Osteoblast (primary cell): Measurements from ENCODE around the gene METTL13. TPM values are rescaled to one million over a fixed set of nuclear protein-coding genes. Genes with fewer than 3 reads are reported as not detected.

Experiments
- DNase-seq: peaks from one replicate; pipeline ENCODE4 v3.0.0; 2011; ENCODE audit warnings: low spot score, mixed read lengths; ENCODE audit not compliant: insufficient read length; ENCODE audit errors: missing footprints
- H2AFZ ChIP-seq: 2 replicates; pipeline ENCODE4 v1.6.0; 2011; ENCODE audit warnings: mild to moderate bottlenecking, low read length
- H3K27ac ChIP-seq: 2 replicates; pipeline ENCODE4 v1.5.1; 2011; ENCODE audit warnings: mild to moderate bottlenecking, low read depth, low read length, moderate library complexity
- H3K27me3 ChIP-seq: 2 replicates; pipeline ENCODE4 v1.6.0; 2012; ENCODE audit warnings: mild to moderate bottlenecking, control low read depth, inconsistent platforms, low read length, moderate library complexity; ENCODE audit not compliant: insufficient read depth
- H3K36me3 ChIP-seq: 2 replicates; pipeline ENCODE4 v1.5.1; 2011; ENCODE audit warnings: mild to moderate bottlenecking, low read length, control low read depth, moderate library complexity; ENCODE audit not compliant: insufficient read depth
- H3K4me1 ChIP-seq: 2 replicates; pipeline ENCODE4 v1.5.1; 2011; ENCODE audit warnings: mild to moderate bottlenecking, low read length, control low read depth, moderate library complexity; ENCODE audit not compliant: insufficient read depth
- H3K4me2 ChIP-seq: 2 replicates; pipeline ENCODE4 v1.6.0; 2011; ENCODE audit warnings: mild to moderate bottlenecking, low read length; ENCODE audit not compliant: insufficient read depth
- H3K4me3 ChIP-seq: fragments of 200-600 bp; sonication (generic); 3 replicates; pipeline ENCODE4 v1.5.1; 2012; ENCODE audit warnings: mild to moderate bottlenecking, low read length, inconsistent platforms; ENCODE audit not compliant: insufficient read depth
- H3K79me2 ChIP-seq: 2 replicates; pipeline ENCODE4 v1.6.0; 2012; ENCODE audit warnings: mild to moderate bottlenecking, low read length, control low read depth, inconsistent platforms; ENCODE audit not compliant: insufficient read depth
- H3K9me3 ChIP-seq: 2 replicates; pipeline ENCODE4 v1.5.1; 2011; ENCODE audit warnings: low read depth, low read length, control low read depth
- H4K20me1 ChIP-seq: 2 replicates; pipeline ENCODE4 v1.6.0; 2012; ENCODE audit warnings: mild to moderate bottlenecking, low read length, control low read depth; ENCODE audit not compliant: insufficient read depth
- CTCF ChIP-seq: IDR thresholded peaks from 2 replicates; pipeline ENCODE4 v1.5.1; 2011; ENCODE audit warnings: mild to moderate bottlenecking, low read depth, low read length, moderate library complexity; ENCODE audit errors: extremely low read depth
- total RNA-seq: library from RNA; depleted of rRNA; stranded (reverse); fragments of >200 nt; gene quantifications from 2 replicates; pipeline ENCODE4 v1.2.3, GENCODE V29; 2012

Gene METTL13
- total RNA-seq, 1 donor: 13.0 TPM

- H3K27me3 ChIP-seq: no peaks in the 10 kb centered on the region
- H2AFZ ChIP-seq: no peak overlapping the region
- no peak overlapping the region for H3K27ac ChIP-seq
- peaks cover 18% of the 10 kb centered on the region for H3K4me1 ChIP-seq
- H3K9me3 ChIP-seq: no peaks in the 10 kb centered on the region
- TF ChIP-seq CTCF: no peak
- peaks cover 81% of the 10 kb centered on the region for H3K79me2 ChIP-seq
- H3K4me3 ChIP-seq: no peak overlapping the region
- no peak overlapping the region for H3K4me2 ChIP-seq
- DNase-seq: no peak
- H3K36me3 ChIP-seq: peaks cover 55% of the 10 kb centered on the region
- no peaks in the 10 kb centered on the region for H4K20me1 ChIP-seq
These were observed 5.1 kb downstream of the METTL13 start for GRCh38 chr1:171786534-171786933.

GRCh38 chr1:171787686-171788480 lies 6.4 kb downstream of the METTL13 start:
- Histone ChIP-seq H3K79me2 (peaks cover 73% of the 10 kb centered on the region), H3K4me2 (no peak overlapping the region), H3K9me3 (no peaks in the 10 kb centered on the region), H4K20me1 (no peaks in the 10 kb centered on the region), H3K4me1 (peaks cover 14% of the 10 kb centered on the region), H3K27ac (peak overlapping the region; percentile 46), H2AFZ (no peak overlapping the region), H3K4me3 (no peak overlapping the region), H3K36me3 (peaks cover 68% of the 10 kb centered on the region), H3K27me3 (no peaks in the 10 kb centered on the region)
- DNase-seq: no peak
- no peak for TF ChIP-seq CTCF

- peak overlapping the region; percentile 46 for H3K27ac ChIP-seq
- H3K4me2 ChIP-seq: no peak overlapping the region
- no peaks in the 10 kb centered on the region for H3K27me3 ChIP-seq
- no peak overlapping the region for H2AFZ ChIP-seq
- H4K20me1 ChIP-seq: no peaks in the 10 kb centered on the region
- no peak overlapping the region for H3K4me3 ChIP-seq
- no peak for TF ChIP-seq CTCF
- peaks cover 68% of the 10 kb centered on the region for H3K36me3 ChIP-seq
- H3K9me3 ChIP-seq: no peaks in the 10 kb centered on the region
- H3K79me2 ChIP-seq: peaks cover 65% of the 10 kb centered on the region
- peaks cover 22% of the 10 kb centered on the region for H3K4me1 ChIP-seq
- DNase-seq: peak; percentile 87
These were observed 7.2 kb downstream of the METTL13 start for GRCh38 chr1:171788696-171789095.

GRCh38 chr1:171790318-171790717 lies 8.9 kb downstream of the METTL13 start:
- H3K27ac ChIP-seq: no peak overlapping the region
- no peak overlapping the region for H3K4me2 ChIP-seq
- peaks cover 51% of the 10 kb centered on the region for H3K79me2 ChIP-seq
- H4K20me1 ChIP-seq: no peaks in the 10 kb centered on the region
- no peaks in the 10 kb centered on the region for H3K9me3 ChIP-seq
- H3K4me3 ChIP-seq: no peak overlapping the region
- H3K27me3 ChIP-seq: no peaks in the 10 kb centered on the region
- no peak for DNase-seq
- H2AFZ ChIP-seq: no peak overlapping the region
- TF ChIP-seq CTCF: no peak
- H3K4me1 ChIP-seq: peaks cover 32% of the 10 kb centered on the region
- peaks cover 70% of the 10 kb centered on the region for H3K36me3 ChIP-seq
